ENCODE data around the gene AMER2. TPM values are rescaled to one million over a fixed set of nuclear protein-coding genes. Genes with fewer than 3 reads are reported as not detected.
A peak's percentile ranks its signal among the peaks of the same experiment; 100 is the strongest.

AMER2 gene
- total RNA-seq: under 1 TPM in 1 of 2 donors, not detected in 1; 0.13 TPM
- polyA plus RNA-seq (ENCODE audit: insufficient read length in 6 of 6): under 1 TPM; 0.03 to 0.50 (median 0.10) TPM
- long read RNA-seq, donor 1: 0 reads
- long read RNA-seq, donor 2: 0 reads
- long read RNA-seq, donor 3: 0 reads
- long read RNA-seq, donor 4: 0 reads
- long read RNA-seq, donor 5: 0 reads
- long read RNA-seq, donor 6: 0 reads
- long read RNA-seq, donor 7: 0 reads
- long read RNA-seq, donor 8: 0 reads
- long read RNA-seq, donor 9: 0 reads
- long read RNA-seq, donor 10: 0 reads
- long read RNA-seq, donor 11, transcript AMER2-202 (1 exons, 3,197 nt): major isoform, 26 of 36 reads
- long read RNA-seq, donor 11, partial matches to known transcripts: 10 of 36 reads
- long read RNA-seq, donor 11, other reads (novel, unspliced or antisense): 0 of 36 reads
- long read RNA-seq, donor 12: 0 reads

GRCh38 chr13:25171517-25172302, at the start of gene AMER2:
TSS of gene AMER2 (minus strand) at chr13:25172288. CDS start at chr13:25171619, 669 bp downstream.
- TF ChIP-seq, protein P1, sequence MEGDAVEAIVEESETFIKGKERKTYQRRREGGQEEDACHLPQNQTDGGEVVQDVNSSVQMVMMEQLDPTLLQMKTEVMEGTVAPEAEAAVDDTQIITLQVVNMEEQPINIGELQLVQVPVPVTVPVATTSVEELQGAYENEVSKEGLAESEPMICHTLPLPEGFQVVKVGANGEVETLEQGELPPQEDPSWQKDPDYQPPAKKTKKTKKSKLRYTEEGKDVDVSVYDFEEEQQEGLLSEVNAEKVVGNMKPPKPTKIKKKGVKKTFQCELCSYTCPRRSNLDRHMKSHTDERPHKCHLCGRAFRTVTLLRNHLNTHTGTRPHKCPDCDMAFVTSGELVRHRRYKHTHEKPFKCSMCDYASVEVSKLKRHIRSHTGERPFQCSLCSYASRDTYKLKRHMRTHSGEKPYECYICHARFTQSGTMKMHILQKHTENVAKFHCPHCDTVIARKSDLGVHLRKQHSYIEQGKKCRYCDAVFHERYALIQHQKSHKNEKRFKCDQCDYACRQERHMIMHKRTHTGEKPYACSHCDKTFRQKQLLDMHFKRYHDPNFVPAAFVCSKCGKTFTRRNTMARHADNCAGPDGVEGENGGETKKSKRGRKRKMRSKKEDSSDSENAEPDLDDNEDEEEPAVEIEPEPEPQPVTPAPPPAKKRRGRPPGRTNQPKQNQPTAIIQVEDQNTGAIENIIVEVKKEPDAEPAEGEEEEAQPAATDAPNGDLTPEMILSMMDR (IDR thresholded peaks at IDR 0.05): no peak
- intact Hi-C loops (cut with DNase I): no loop called here
- Histone ChIP-seq H3K27me3 (peaks cover 62 to 94% of the 10 kb centered on the region in 2 donors), H3K36me3 (no peaks in the 10 kb centered on the region), H3K4me1 (peaks cover 0 to 8% of the 10 kb centered on the region in 2 donors), H3K27ac (no peak within 1 kb of the TSS), H3K4me3 (peak within 1 kb of the TSS in 1 of 2 donors; percentile 28), H3K9me3 (no peaks in the 10 kb centered on the region)
- ATAC-seq (no peak), DNase-seq (peak in 3 of 4 donors; percentile 32 to 77 (median 63))

DNA sequence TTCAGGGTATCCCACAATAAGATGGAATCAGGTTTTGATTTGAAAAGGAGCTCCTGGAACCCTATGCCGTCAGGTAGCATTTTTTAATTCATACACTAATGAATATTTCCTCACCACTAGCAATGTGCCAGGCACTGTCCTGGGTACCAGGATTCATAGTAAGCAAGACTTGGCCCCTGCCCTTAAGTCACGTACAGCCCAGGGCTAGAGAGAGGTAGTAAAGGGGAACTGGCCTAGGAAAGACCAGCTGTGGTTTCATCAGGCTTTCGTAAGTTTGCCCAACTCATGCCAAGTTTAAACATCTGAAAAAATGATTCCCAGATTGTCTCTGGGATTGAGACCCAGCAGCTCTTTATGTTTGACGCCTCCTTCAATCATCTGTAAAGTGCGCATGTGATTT, 45.9 kb upstream of the AMER2 start:
- H3K27me3 ChIP-seq: peaks cover 0 to 37% of the 10 kb centered on the region in 2 donors
- H3K36me3 ChIP-seq: no peaks in the 10 kb centered on the region
- intact Hi-C loops (cut with DNase I): no loop called here
- H3K9me3 ChIP-seq: no peaks in the 10 kb centered on the region
- ATAC-seq (no peak), DNase-seq (no peak)
- H3K4me1 ChIP-seq: no peaks in the 10 kb centered on the region
- no peak overlapping the region for H3K27ac ChIP-seq
- no peak overlapping the region for H3K4me3 ChIP-seq
- TF ChIP-seq, protein P1 (IDR thresholded peaks at IDR 0.05): no peak

- TF ChIP-seq, protein P1 (IDR thresholded peaks at IDR 0.05): no peak
- no peak for ATAC-seq
- Histone ChIP-seq H3K27ac (no peak overlapping the region), H3K4me3 (no peak overlapping the region), H3K27me3 (peaks cover 0 to 32% of the 10 kb centered on the region in 2 donors), H3K9me3 (no peaks in the 10 kb centered on the region), H3K36me3 (no peaks in the 10 kb centered on the region), H3K4me1 (no peaks in the 10 kb centered on the region)
- DNase-seq: no peak
- intact Hi-C loops (cut with DNase I): no loop called here
These were observed 45.2 kb upstream of the AMER2 start for GRCh38 chr13:25217023-25217885.

GRCh38 chr13:25215253-25215575, 43.1 kb upstream of the AMER2 start:
- Histone ChIP-seq H3K4me1 (no peaks in the 10 kb centered on the region), H3K27me3 (peaks cover 0 to 14% of the 10 kb centered on the region in 2 donors), H3K4me3 (no peak overlapping the region), H3K9me3 (no peaks in the 10 kb centered on the region), H3K36me3 (no peaks in the 10 kb centered on the region), H3K27ac (no peak overlapping the region)
- DNase-seq: no peak
- intact Hi-C loops (cut with DNase I): no loop called here
- ATAC-seq: no peak
- TF ChIP-seq, protein P1 (IDR thresholded peaks at IDR 0.05): no peak

All from left lung (tissue), 14 donors.